GM12891 (cell line): ENCODE results near the gene HNRNPAB.
"Not testable (repeated sequence)": the region's sequence is repeated elsewhere in the genome, so short reads cannot be mapped to it uniquely, and the experiment has no call there.

Experiments used
- DNase-seq: peaks from one replicate; pipeline ENCODE4 v3.0.0; 2011; ENCODE audit warnings: low spot score; ENCODE audit not compliant: insufficient read length
- FAIRE-seq: peaks from 2 replicates; lab custom pipeline; 2011; peaks lifted over from hg19 to GRCh38; lab: Jason Lieb, UNC
- PAX5 ChIP-seq: IDR thresholded peaks from 2 replicates; pipeline ENCODE4 v1.6.1; 2011; ENCODE audit warnings: low read length, moderate library complexity, mild to moderate bottlenecking; ENCODE audit not compliant: insufficient read depth, severe bottlenecking
- POLR2A ChIP-seq: IDR thresholded peaks from 2 replicates; pipeline ENCODE4 v1.6.1; 2011; ENCODE audit warnings: low read depth, low read length, control low read depth
- POLR2AphosphoS5 ChIP-seq: IDR thresholded peaks from 2 replicates; pipeline ENCODE4 v1.6.1; 2011; ENCODE audit warnings: low read depth, low read length, control low read depth
- POU2F2 ChIP-seq: IDR thresholded peaks from 2 replicates; pipeline ENCODE4 v1.6.1; 2011; ENCODE audit warnings: low read depth, mild to moderate bottlenecking, control low read depth, low read length, moderate library complexity
- SPI1 ChIP-seq: IDR thresholded peaks from 2 replicates; pipeline ENCODE4 v1.6.1; 2011; ENCODE audit warnings: low read depth, low read length, control low read depth
- TAF1 ChIP-seq: IDR thresholded peaks from 2 replicates; pipeline ENCODE4 v1.6.1; 2011; ENCODE audit warnings: low read depth, low read length, control low read depth

The HNRNPAB gene

GRCh38 chr5:178224403-178224802, 20.1 kb downstream of the HNRNPAB start:
- DNase-seq = no peak
- FAIRE-seq = no peak
- TF ChIP-seq POLR2A (no peak), PAX5 (no peak), POU2F2 (no peak), TAF1 (no peak), SPI1 (no peak), POLR2AphosphoS5 (no peak)

- TF ChIP-seq POU2F2 (no peak), SPI1 (no peak), POLR2AphosphoS5 (no peak), POLR2A (no peak), PAX5 (no peak), TAF1 (no peak)
- DNase-seq (no peak), FAIRE-seq (no peak)
These were observed 20.8 kb downstream of the HNRNPAB start for GRCh38 chr5:178225174-178225573.

- TF ChIP-seq PAX5 (no peak), TAF1 (no peak), POLR2A (no peak), SPI1 (no peak), POU2F2 (no peak), POLR2AphosphoS5 (no peak)
- FAIRE-seq (no peak), DNase-seq (no peak)
These were observed 22.9 kb downstream of the HNRNPAB start for GRCh38 chr5:178227138-178227659.

GRCh38 chr5:178227929-178228328, 23.6 kb downstream of the HNRNPAB start:
- FAIRE-seq (no peak), DNase-seq (no peak)
- TF ChIP-seq TAF1 (no peak), POLR2AphosphoS5 (no peak), PAX5 (no peak), POLR2A (no peak), POU2F2 (no peak), SPI1 (no peak)

GRCh38 chr5:178228609-178229008, 24.3 kb downstream of the HNRNPAB start:
- FAIRE-seq (no peak), DNase-seq (no peak)
- no peak for TF ChIP-seq POLR2A
- no peak for TF ChIP-seq SPI1
- no peak for TF ChIP-seq PAX5
- no peak for TF ChIP-seq TAF1
- TF ChIP-seq POLR2AphosphoS5 = no peak
- no peak for TF ChIP-seq POU2F2

- DNase-seq, FAIRE-seq: not testable (repeated sequence)
These were observed 24.8 kb downstream of the HNRNPAB start for GRCh38 chr5:178229111-178229510.

- no peak for DNase-seq
- TF ChIP-seq POLR2A (no peak), PAX5 (no peak), POLR2AphosphoS5 (no peak), POU2F2 (no peak), TAF1 (no peak), SPI1 (no peak)
- FAIRE-seq = no peak
These were observed 25.5 kb downstream of the HNRNPAB start for GRCh38 chr5:178229861-178230260.

- TF ChIP-seq POLR2AphosphoS5 (no peak), TAF1 (no peak), PAX5 (no peak), POLR2A (no peak), SPI1 (no peak), POU2F2 (no peak)
- peak; percentile 40 for FAIRE-seq
- DNase-seq = no peak
These were observed 26.7 kb downstream of the HNRNPAB start for GRCh38 chr5:178230879-178231538.

- no peak for DNase-seq
- FAIRE-seq = no peak
- TF ChIP-seq SPI1 (no peak), POLR2AphosphoS5 (no peak), TAF1 (no peak), POU2F2 (no peak), PAX5 (no peak), POLR2A (no peak)
These were observed 27.3 kb downstream of the HNRNPAB start for GRCh38 chr5:178231539-178232123.

GRCh38 chr5:178232124-178232919, 28.0 kb downstream of the HNRNPAB start, which contains the start of gene PHYKPL:
Gene PHYKPL, minus strand, starts transcription at chr5:178232802. Its CDS starts 252 bp downstream, at chr5:178232550.
- DNase-seq (peak; percentile 76), FAIRE-seq (peak; percentile 89)
- 0 out of 2 replicates have a peak, but pooled peaks have one; percentile 41 for TF ChIP-seq POLR2AphosphoS5
- TF ChIP-seq SPI1 = no peak
- TF ChIP-seq POLR2A = peak; percentile 61
- TF ChIP-seq POU2F2 = 0 out of 2 replicates have a peak, but pooled peaks have one; percentile 25
- no peak for TF ChIP-seq PAX5
- no peak; the same call in 1 of the 2 replicates for TF ChIP-seq TAF1
